Measurements from ENCODE around the gene ZNHIT2. TPM values are rescaled to one million over a fixed set of nuclear protein-coding genes. Genes with fewer than 3 reads are reported as not detected.

ZNHIT2 gene
- total RNA-seq, 6 experiments from 2014 or later = 4.9 to 15.7 (median 6.2) TPM

- TF ChIP-seq POLR2A (IDR thresholded peaks at IDR 0.05) = no peak
- TF ChIP-seq, protein P1, sequence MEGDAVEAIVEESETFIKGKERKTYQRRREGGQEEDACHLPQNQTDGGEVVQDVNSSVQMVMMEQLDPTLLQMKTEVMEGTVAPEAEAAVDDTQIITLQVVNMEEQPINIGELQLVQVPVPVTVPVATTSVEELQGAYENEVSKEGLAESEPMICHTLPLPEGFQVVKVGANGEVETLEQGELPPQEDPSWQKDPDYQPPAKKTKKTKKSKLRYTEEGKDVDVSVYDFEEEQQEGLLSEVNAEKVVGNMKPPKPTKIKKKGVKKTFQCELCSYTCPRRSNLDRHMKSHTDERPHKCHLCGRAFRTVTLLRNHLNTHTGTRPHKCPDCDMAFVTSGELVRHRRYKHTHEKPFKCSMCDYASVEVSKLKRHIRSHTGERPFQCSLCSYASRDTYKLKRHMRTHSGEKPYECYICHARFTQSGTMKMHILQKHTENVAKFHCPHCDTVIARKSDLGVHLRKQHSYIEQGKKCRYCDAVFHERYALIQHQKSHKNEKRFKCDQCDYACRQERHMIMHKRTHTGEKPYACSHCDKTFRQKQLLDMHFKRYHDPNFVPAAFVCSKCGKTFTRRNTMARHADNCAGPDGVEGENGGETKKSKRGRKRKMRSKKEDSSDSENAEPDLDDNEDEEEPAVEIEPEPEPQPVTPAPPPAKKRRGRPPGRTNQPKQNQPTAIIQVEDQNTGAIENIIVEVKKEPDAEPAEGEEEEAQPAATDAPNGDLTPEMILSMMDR (IDR thresholded peaks at IDR 0.05) = no peak
- peaks cover 0 to 7% (median 0%) of the 10 kb centered on the region in 4 donors for H3K36me3 ChIP-seq
- intact Hi-C loops (cut with DNase I) = loop anchor here in 1 of 2 donors (10.0 kb wide), 1 partner anchor 68 kb away; no protein-coding TSS in a partner anchor
- peak overlapping the region; percentile 7 to 81 (median 59) for H3K27ac ChIP-seq
- H3K4me3 ChIP-seq = no peak overlapping the region
- peak; percentile 47 to 80 (median 74) for DNase-seq
- ATAC-seq = peak; percentile 86 to 89 (median 86)
- 43% methylated on average over 8 of the region's 8 CpGs for WGBS (ENCODE audit: insufficient coverage, low coverage, low lambda C conversion rate, missing lambda C conversion rate)
- H3K9me3 ChIP-seq = no peaks in the 10 kb centered on the region
- H3K4me1 ChIP-seq = peaks cover 0 to 46% (median 20%) of the 10 kb centered on the region in 4 donors
- no peaks in the 10 kb centered on the region for H3K27me3 ChIP-seq
Observed at GRCh38 chr11:65102142-65103095, 15.1 kb downstream of the ZNHIT2 start.

DNA sequence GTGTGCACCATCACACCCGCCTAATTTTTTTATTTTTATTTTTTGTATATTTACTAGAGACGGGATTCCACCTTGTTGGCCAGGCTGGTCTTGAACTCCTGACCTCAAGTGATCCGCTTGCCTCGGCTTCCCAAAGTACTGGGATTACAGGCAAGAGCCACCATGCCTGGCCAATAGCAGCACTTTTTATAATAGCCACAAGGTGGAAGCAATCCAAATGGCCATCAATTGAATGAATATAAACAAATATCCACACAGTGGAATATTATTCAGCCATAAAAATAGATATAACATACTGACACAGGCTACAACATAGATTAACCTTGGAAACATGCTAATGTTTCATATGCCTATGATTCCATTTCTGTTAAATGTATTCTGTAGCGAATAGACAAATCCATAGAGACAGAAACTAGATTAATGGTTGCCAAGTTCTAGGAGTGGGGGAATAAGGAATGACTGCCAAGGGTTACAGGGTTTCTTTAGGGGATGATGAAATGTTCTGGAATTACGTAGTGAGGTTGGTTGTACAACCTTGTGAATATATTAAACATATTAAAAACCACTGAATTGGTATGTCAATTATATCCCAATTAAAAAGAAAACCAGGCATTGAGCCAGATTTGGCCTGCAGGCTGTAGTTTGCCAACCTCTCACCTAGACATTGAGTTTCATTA, 16.7 kb downstream of the ZNHIT2 start:
- DNase-seq (no peak), ATAC-seq (no peak)
- H3K27me3 ChIP-seq = no peaks in the 10 kb centered on the region
- TF ChIP-seq POLR2A (IDR thresholded peaks at IDR 0.05) = no peak
- TF ChIP-seq, protein P1 (IDR thresholded peaks at IDR 0.05) = no peak
- WGBS (ENCODE audit: insufficient coverage, low coverage, low lambda C conversion rate, missing lambda C conversion rate) = 68% methylated on average over 6 of the region's 6 CpGs
- peak overlapping the region in 2 of 3 donors; percentile 59 to 81 for H3K27ac ChIP-seq
- no peak overlapping the region for H3K4me3 ChIP-seq
- H3K9me3 ChIP-seq = no peaks in the 10 kb centered on the region
- peaks cover 0 to 53% (median 24%) of the 10 kb centered on the region in 4 donors for H3K4me1 ChIP-seq
- intact Hi-C loops (cut with DNase I) = loop anchor here in 1 of 2 donors (10.0 kb wide), 1 partner anchor 66 kb away; no protein-coding TSS in a partner anchor
- H3K36me3 ChIP-seq = peaks cover 0 to 7% (median 0%) of the 10 kb centered on the region in 4 donors

DNA sequence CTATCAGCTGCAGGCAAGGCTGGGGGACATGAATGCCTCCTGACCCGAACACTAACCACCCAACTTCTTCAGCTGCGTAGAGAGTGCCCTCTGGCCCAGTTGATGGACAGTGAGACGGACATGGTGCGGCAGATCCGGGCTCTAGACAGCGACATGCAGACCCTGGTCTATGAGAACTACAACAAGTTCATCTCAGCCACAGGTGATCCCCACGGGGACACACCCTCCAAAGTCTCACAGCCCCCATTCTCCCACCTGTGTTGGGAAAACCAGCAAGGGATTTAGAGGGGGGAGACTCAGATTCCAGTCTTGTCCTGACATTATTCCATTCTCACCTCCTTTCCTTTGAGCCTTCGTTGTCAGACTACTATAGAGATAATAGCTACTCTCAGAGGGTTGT, 20.6 kb downstream of the ZNHIT2 start:
- Histone ChIP-seq H3K27me3 (no peaks in the 10 kb centered on the region), H3K36me3 (peaks cover 0 to 7% (median 0%) of the 10 kb centered on the region in 4 donors), H3K4me1 (peaks cover 0 to 29% (median 11%) of the 10 kb centered on the region in 4 donors), H3K9me3 (no peaks in the 10 kb centered on the region), H3K4me3 (peak overlapping the region; percentile 84 to 97 (median 89)), H3K27ac (peak overlapping the region; percentile 78 to 91 (median 88))
- intact Hi-C loops (cut with DNase I) = no loop called here
- WGBS (ENCODE audit: insufficient coverage, low coverage, low lambda C conversion rate, missing lambda C conversion rate) = 21% methylated on average over 4 of the region's 8 CpGs
- no peak for DNase-seq
- TF ChIP-seq POLR2A (IDR thresholded peaks at IDR 0.05) = no peak
- TF ChIP-seq, protein P1 (IDR thresholded peaks at IDR 0.05) = no peak
- no peak for ATAC-seq

GRCh38 chr11:65095974-65096806, 21.3 kb downstream of the ZNHIT2 start, which contains the start of gene VPS51:
Gene VPS51 (plus strand): TSS chr11:65096214. CDS start chr11:65096251, 37 bp downstream.
- Histone ChIP-seq H3K36me3 (peaks cover 0 to 7% (median 0%) of the 10 kb centered on the region in 4 donors), H3K4me1 (peaks cover 0 to 22% (median 8%) of the 10 kb centered on the region in 4 donors), H3K4me3 (peak within 1 kb of the TSS; percentile 84 to 97 (median 89)), H3K27me3 (no peaks in the 10 kb centered on the region), H3K9me3 (no peaks in the 10 kb centered on the region), H3K27ac (peak within 1 kb of the TSS; percentile 78 to 91 (median 88))
- WGBS (ENCODE audit: insufficient coverage, low coverage, low lambda C conversion rate, missing lambda C conversion rate) = 0% methylated on average over 9 of the region's 52 CpGs
- ATAC-seq (peak; percentile 91 to 95 (median 94)), DNase-seq (peak; percentile 89 to 93 (median 93))
- intact Hi-C loops (cut with DNase I) = no loop called here
- TF ChIP-seq, protein P1 (IDR thresholded peaks at IDR 0.05) = peak in 1 of 4 donors; percentile 19
- TF ChIP-seq POLR2A (IDR thresholded peaks at IDR 0.05) = peak; percentile 87
